Kidney (tissue), 14 donors: Measurements from ENCODE around the gene C2orf81. TPM values are rescaled to one million over a fixed set of nuclear protein-coding genes. Genes with fewer than 3 reads are reported as not detected.
A peak's percentile ranks its signal among the peaks of the same experiment; 100 is the strongest.
"Not testable (repeated sequence)": the region's sequence is repeated elsewhere in the genome, so short reads cannot be mapped to it uniquely, and the experiment has no call there.

Experiments used
- DNase-seq, 5 donors: peaks; one replicate each; pipeline ENCODE4 v3.0.0-alpha.2; 2013 to 2020
- FAIRE-seq: peaks from 2 replicates; lab custom pipeline; 2012; peaks lifted over from hg19 to GRCh38; lab: Jason Lieb, UNC
- H3K27ac ChIP-seq, 2 donors: one replicate each; pipeline ENCODE4 v1.7.0; 2013; ENCODE audit warnings: low read depth in 2 of 2, low read length in 2 of 2, inconsistent platforms in 1 of 2
- H3K27me3 ChIP-seq: one replicate; pipeline ENCODE4 v1.7.1; 2013; ENCODE audit warnings: low read length, inconsistent platforms; ENCODE audit not compliant: control insufficient read depth, insufficient read depth
- H3K36me3 ChIP-seq, 3 donors: one replicate each; pipeline versions ENCODE4 v1.7.0 to v1.7.1; 2013; ENCODE audit warnings: low read length in 3 of 3, control low read depth in 1 of 3, inconsistent platforms in 1 of 3; ENCODE audit not compliant: insufficient read depth in 3 of 3, control insufficient read depth in 2 of 3
- H3K4me1 ChIP-seq, 3 donors: one replicate each; pipeline versions ENCODE4 v1.7.0 to v1.7.1; 2013; ENCODE audit warnings: low read length in 3 of 3, inconsistent platforms in 1 of 3, low read depth in 1 of 3; ENCODE audit not compliant: control insufficient read depth in 2 of 3, insufficient read depth in 2 of 3
- H3K4me3 ChIP-seq, 3 donors: one replicate each; pipeline versions ENCODE4 v1.7.0 to v1.8.1; 2013; ENCODE audit warnings: low read length in 3 of 3, control low read depth in 1 of 3, inconsistent platforms in 1 of 3
- H3K9ac ChIP-seq, 3 donors: one replicate each; pipeline versions ENCODE4 v1.7.0 to v1.7.1; 2013; ENCODE audit warnings: low read length in 3 of 3, control low read depth in 1 of 3, inconsistent platforms in 1 of 3
- H3K9me3 ChIP-seq, 3 donors: one replicate each; pipeline versions ENCODE4 v1.7.0 to v1.7.1; 2013; ENCODE audit warnings: low read length in 3 of 3, control low read depth in 1 of 3, inconsistent platforms in 1 of 3; ENCODE audit not compliant: control insufficient read depth in 2 of 3, insufficient read depth in 1 of 3
- CTCF ChIP-seq: IDR thresholded peaks from 3 replicates; pipeline ENCODE4 v1.5.1; 2012; ENCODE audit warnings: mild to moderate bottlenecking, moderate library complexity, borderline replicate concordance; ENCODE audit not compliant: insufficient read depth; ENCODE audit errors: extremely low read depth
- intact Hi-C: fragments of 100-400 bp; cut with DNase I; formaldehyde crosslinking; loops from one replicate; pipeline ENCODE4 v1.11.1; 2022
- polyA plus RNA-seq: library from polyadenylated mRNA; stranded (reverse); fragments of 350-450 nt; fragmentation: Illumina TruSeq; extraction: RNeasy Lipid Tissue Mini Kit (QIAGEN cat#74804); gene quantifications from one replicate; pipeline ENCODE4 v1.2.3, GENCODE V29; 2014; ENCODE audit warnings: low read depth, low replicate concordance; ENCODE audit not compliant: insufficient read depth
- total RNA-seq: library from RNA; stranded (reverse); fragmentation: NEBNext Ultra II Directional; extraction: Animal tissue kit (Norgen Biotek cat#: 25700); gene quantifications from one replicate; pipeline ENCODE4 v1.2.1, GENCODE V29; 2021
- donor health status: control.
- donor health status: control.
- donor health status: control.
- donor health status: control.
- donor health status: control.
- donor health status: DM: yes; HTN: yes; CAD: no.
- donor health status: Normal renal cell carcinoma (clear cell type).

Gene C2orf81
- total and polyA plus RNA-seq, 2 donors from 2014 or later = 8.8 to 11.6 TPM

DNA sequence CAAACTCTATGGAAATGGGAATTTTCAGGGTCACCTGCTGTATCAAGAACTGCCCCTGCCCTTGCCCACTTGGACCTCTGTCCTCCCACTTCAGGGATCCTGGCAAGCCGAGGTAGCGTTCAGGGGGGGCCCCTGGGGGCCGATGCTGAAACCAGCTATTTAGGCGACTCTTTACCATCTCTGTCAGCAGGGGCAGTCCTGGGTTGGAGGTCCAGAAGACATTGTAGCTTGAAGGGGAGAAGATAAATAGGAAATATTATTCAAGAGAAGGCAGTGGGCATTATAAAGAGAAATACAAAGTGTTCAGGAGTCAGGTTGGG is 41.3 kb upstream of the C2orf81 start:
- Histone ChIP-seq H3K27ac (no peak overlapping the region), H3K36me3 (peaks cover 0 to 3% (median 0%) of the 10 kb centered on the region in 3 donors), H3K27me3 (no peaks in the 10 kb centered on the region), H3K9ac (no peak overlapping the region), H3K4me3 (no peak overlapping the region), H3K4me1 (peaks cover 0 to 14% (median 7%) of the 10 kb centered on the region in 3 donors), H3K9me3 (no peaks in the 10 kb centered on the region)
- TF ChIP-seq CTCF = no peak
- intact Hi-C loops = no loop called here
- FAIRE-seq (no peak), DNase-seq (no peak)

DNA sequence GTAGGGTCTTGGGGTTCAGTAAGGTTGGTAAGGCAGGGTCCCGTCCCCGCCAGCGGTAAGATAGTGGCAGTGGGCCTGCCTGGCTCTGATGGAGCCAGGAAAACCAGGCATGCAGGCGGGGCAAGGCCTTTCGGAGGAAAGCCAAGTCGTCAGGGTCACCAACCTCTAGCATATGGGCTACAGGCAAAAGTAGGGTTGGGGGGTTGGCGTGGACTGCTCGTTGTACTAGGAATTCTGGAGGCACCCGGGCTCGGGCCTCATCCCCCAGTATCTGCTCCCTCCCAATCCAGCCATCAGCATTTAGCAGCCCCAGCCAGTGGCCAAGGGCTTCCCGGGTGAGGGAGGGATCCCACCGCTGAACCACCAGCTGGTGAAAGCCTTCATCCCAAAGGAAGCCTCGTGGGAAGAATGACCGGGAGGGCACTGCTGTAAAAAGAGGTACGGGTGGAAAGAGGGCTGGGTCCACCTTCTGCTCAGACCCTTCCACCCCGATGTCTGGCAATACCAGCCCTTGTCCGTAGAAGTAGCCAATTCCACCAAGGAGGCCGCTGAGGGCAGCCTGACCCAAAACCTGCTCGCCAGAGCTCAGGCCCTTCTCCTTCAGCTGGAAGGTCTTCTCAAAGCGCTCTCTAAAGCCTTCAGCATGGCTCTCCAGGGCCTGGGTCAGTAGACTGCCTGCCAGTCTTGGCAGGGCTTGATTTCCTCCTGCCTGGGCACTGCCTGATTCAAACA is 40.8 kb upstream of the C2orf81 start:
- FAIRE-seq (no peak), DNase-seq (no peak)
- Histone ChIP-seq H3K27ac (no peak overlapping the region), H3K9me3 (no peaks in the 10 kb centered on the region), H3K9ac (no peak overlapping the region), H3K4me3 (no peak overlapping the region), H3K36me3 (peaks cover 0 to 3% (median 0%) of the 10 kb centered on the region in 3 donors), H3K4me1 (peaks cover 0 to 14% (median 7%) of the 10 kb centered on the region in 3 donors), H3K27me3 (no peaks in the 10 kb centered on the region)
- intact Hi-C loops = no loop called here
- no peak for TF ChIP-seq CTCF

DNA sequence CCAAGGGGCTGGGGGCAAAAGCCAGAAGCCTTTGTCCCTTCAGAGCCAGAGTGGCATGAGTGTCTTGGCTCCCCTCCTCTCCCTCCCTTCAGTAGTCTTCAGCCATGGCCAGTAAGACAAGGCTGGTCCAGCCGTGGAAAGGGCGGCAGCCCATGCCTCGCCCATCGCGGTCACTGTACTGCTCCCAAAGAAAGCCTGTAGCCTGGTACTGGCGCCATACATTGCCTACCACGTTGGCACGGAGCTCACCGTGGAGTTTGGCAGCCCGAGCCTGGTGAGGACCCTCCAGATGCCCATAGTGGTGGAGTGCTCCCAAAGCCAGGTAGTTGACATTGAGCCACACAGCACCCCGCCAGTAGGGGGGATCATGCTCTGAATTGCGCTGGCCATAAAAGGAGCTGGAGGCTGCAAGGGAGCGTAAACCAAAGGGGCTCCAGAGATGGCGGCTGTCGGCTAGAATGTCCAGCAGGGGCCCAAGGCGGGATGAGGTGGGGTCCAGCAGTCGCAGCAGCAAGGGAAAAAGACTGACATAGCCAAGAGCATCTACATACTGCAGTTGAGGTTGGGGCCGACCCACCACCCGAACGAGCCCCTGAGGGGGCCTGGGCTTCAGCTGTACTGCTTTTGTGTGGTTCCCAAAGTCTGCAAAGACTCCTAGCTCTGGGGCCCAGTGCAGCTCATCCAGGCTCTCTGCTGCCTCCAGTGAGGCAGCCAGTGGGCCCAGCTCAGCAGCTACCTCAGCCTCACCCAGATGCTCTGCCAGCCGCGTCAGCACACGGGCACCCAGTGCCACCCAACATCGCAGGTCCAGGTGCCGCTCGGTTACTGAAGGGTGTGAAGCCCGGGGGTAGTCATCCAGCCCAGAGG is 40.0 kb upstream of the C2orf81 start:
- Histone ChIP-seq H3K36me3 (peaks cover 0 to 3% (median 0%) of the 10 kb centered on the region in 3 donors), H3K4me3 (no peak overlapping the region), H3K27ac (no peak overlapping the region), H3K9me3 (no peaks in the 10 kb centered on the region), H3K9ac (no peak overlapping the region), H3K27me3 (no peaks in the 10 kb centered on the region), H3K4me1 (peaks cover 0 to 21% (median 13%) of the 10 kb centered on the region in 3 donors)
- FAIRE-seq = no peak
- intact Hi-C loops = no loop called here
- TF ChIP-seq CTCF = peak; percentile 11
- DNase-seq = peak in 1 of 5 donors; percentile 52

DNA sequence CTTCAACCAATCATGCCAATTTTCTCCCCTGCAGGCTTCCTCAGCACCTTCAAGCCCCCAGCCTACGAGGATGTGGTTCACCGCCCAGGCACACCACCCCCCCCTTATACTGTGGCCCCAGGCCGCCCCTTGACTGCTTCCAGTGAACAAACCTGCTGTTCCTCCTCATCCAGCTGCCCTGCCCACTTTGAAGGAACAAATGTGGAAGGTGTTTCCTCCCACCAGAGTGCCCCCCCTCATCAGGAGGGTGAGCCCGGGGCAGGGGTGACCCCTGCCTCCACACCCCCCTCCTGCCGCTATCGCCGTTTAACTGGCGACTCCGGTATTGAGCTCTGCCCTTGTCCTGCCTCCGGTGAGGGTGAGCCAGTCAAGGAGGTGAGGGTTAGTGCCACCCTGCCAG is 38.8 kb upstream of the C2orf81 start:
- H3K9me3 ChIP-seq, H3K27me3 ChIP-seq, H3K9ac ChIP-seq, intact Hi-C loops, H3K36me3 ChIP-seq, H3K27ac ChIP-seq, FAIRE-seq, H3K4me3 ChIP-seq: not testable (repeated sequence)
- H3K4me1 ChIP-seq = peaks cover 0 to 32% (median 16%) of the 10 kb centered on the region in 3 donors
- peak in 2 of 5 donors; percentile 49 to 58 for DNase-seq

DNA sequence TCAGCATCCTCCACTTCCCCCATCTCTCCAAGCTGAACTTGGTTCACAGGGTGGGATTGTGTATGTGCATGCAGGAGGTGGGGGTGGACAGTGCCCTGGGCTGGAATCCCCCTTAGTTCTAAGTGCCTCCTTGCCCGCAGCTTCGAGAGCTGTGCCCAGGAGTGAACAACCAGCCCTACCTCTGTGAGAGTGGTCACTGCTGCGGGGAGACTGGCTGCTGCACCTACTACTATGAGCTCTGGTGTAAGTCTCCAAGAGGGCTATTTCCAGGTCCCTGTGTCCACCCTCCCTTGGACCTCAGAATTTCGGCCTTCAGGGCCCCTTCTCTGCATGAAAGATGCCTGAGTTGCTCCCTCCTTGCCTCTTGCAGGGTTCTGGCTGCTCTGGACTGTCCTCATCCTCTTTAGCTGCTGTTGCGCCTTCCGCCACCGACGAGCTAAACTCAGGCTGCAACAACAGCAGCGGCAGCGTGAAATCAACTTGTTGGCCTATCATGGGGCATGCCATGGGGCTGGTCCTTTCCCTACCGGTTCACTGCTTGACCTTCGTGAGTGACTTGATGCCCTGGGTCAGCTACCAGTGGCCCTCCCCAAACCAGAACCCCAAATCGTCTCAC is 38.2 kb upstream of the C2orf81 start:
- H3K36me3 ChIP-seq, intact Hi-C loops, H3K9ac ChIP-seq, H3K27ac ChIP-seq, H3K27me3 ChIP-seq, H3K9me3 ChIP-seq, FAIRE-seq: not testable (repeated sequence)
- peak in 2 of 5 donors; percentile 46 to 57 for DNase-seq
- Histone ChIP-seq H3K4me3 (peak overlapping the region in 1 of 3 donors; percentile 97), H3K4me1 (peaks cover 0 to 32% (median 16%) of the 10 kb centered on the region in 3 donors)
